Stimulated activated CD4-positive, alpha-beta T cell treated with anti-CD3 and anti-CD28 coated beads, Interleukin-1b, Interleukin-23, amount 100 ng/mL, for 48 hours (primary cell): Measurements from ENCODE around the gene ZNF335.

Source experiments
- DNase-seq: peaks from one replicate; pipeline ENCODE4 v3.0.0-alpha.2; 2020

ZNF335 gene

DNA sequence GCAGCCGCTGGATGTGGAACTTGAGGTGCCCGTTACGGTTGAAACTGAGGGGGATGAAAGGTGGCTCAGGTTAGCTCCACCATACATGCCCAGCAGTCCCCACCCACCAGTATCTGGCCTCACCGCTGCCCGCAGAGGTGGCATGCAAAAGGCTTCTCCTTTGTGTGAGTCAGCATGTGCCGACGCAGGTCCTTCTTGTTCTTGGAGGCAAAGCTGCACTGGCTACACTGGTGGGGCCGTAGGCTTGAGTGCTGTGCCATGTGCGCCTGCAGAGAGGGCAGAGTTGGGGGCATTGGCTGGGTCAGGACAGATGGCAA, 21.7 kb downstream of the ZNF335 start:
- no peak for DNase-seq

DNA sequence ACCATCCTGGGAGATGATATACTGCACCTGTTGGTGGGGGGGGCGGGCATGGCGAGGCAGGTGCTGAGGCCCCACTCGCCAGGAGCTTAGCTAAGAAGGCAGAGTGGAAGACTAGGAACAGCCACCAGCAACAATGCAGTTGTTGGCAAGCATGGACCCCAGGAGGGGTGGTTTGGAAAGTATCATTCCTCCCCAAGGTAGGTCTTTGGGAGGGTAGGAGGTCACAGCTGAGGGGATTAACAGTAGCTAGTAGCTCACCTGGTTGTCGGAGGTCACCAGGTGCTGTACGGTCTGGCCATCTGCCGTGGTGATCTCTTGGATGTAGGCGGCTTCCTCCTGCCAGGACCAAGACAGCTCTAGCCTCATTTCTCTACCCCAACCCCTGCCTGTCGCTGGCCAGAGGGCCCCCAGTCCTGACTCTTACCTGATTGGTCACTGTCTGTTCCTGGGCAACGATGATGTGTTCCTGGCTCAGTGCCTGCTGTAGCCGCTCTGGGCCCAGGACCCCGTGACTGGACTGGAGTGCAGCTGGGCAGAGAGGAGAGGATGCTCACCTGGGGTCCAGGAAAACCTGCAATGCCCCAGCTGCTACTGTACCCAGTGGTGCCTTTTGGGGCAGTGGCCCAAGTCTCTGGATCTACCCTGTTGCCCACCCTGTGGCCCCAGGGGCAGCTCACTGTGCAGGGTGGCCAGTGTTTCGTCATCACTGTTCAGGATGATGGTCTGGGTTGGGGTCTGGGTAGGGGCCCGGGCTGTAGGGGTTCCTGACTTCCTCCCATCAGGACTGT, 22.3 kb downstream of the ZNF335 start:
- no peak for DNase-seq

- DNase-seq: no peak
These were observed 23.1 kb downstream of the ZNF335 start for GRCh38 chr20:45948742-45949541.

GRCh38 chr20:45948261-45948733, 23.7 kb downstream of the ZNF335 start:
- DNase-seq: no peak

- no peak for DNase-seq
These were observed 24.7 kb downstream of the ZNF335 start for GRCh38 chr20:45947110-45947866.

DNA sequence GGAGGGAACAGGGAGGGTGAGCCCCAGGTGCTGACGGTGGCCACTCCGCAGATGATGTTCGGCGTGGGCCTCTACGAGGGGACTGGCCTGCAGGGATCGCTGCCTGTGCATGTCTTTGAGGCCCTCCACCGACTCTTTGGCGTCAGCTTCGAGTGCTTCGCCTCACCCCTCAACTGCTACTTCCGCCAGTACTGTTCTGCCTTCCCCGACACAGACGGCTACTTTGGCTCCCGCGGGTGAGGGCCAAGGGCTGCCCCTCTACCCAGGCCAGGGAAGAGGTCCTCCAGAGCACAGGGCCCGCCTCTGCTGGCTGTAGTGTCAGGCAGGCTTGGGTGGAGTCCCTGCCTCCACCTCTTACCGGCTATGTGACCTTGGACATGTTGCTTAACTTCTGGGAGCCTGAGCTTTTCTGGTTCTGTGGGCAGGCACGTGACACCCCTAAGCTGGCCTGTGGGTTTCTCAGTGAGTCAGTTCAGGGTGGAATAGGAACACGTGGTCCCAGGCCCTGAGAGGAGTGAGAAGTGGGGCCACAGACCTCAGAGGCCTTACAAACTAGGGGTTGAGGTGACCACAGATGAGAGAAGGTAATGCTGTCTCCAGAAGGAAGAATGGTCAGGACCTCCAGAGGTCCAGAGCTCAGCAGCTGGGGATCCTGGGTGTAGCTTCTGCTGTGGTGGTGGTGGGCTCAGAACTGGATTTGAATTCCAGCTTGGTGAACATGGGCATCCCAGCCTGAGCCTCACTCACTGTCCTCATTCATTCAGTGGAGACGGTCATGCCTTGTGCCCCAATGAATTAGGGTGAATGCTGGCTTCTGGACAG, 25.6 kb downstream of the ZNF335 start:
- DNase-seq: no peak

DNA sequence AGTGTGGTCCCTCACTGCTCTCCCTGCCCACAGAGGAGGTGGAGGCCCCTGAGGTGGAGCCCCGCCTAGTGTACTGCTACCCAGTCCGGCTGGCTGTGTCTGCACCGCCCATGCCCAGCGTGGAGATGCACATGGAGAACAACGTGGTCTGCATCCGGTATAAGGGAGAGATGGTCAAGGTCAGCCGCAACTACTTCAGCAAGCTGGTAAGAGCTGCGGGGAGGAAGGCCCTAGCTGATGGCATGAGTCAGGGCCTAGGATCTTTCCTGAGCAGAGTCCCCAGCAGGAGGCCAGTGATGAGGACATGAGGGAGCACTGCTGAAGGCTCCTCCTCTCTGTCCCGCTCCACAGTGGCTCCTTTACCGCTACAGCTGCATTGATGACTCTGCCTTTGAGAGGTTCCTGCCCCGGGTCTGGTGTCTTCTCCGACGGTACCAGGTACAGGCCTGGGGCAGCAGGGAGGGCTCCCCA, 26.3 kb downstream of the ZNF335 start:
- no peak for DNase-seq

DNA sequence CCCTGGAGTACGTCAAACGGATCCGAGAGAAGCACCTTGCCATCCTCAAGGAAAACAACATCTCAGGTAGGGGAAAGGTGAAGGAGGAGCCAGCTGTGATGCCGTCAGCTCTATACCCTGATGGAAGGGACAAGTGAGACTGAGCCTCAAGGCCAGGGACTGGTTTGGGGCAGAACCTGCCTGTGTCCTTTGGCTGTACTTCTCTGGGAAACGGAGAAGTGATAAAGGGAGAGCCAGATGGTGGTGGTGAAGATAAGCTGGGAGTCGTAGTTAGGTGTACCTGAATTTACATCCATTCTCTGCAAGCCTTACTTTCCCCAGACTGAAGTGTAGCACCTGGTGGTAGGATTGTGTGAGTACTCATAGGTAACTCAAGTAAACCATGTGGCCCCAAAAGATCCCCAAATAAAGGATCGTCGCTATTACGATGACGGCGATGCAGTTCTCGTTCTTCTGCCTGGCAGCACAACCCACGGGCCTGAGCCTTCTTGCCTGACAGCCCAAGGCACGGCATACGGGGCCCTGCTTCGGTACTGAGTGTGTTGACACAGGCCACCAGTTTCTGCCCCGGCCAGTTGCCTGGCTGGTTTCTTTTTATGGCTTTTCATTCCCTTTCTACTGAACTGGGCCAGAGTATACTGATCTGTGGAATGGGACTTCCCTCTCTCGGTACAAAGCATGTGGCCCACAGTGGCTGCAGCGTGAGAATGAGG, 26.9 kb downstream of the ZNF335 start:
- DNase-seq: no peak

- DNase-seq: no peak
These were observed 27.6 kb downstream of the ZNF335 start for GRCh38 chr20:45944151-45944964.

GRCh38 chr20:45943613-45944012, 28.4 kb downstream of the ZNF335 start:
- no peak for DNase-seq

DNA sequence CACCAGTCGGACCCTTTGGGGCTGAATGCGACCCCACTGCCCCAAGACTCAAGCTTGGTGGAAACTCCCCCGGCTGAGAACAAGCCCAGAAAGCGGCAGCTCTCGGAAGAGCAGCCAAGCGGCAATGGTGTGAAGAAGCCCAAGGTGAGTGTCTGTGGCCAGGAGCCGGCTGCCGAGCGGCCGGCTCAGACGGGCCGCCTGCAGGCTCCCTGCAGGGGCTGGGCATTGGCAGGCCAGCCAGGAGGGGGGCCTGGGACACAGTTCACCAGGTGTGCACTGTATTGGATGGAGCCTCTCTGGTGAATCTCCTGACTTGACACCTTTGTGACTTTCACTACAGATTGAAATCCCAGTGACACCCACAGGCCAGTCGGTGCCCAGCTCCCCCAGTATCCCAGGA, 31.5 kb downstream of the ZNF335 start:
- no peak for DNase-seq

- no peak for DNase-seq
These were observed 31.9 kb downstream of the ZNF335 start for GRCh38 chr20:45940053-45940452.

- DNase-seq: no peak
These were observed 33.1 kb downstream of the ZNF335 start for GRCh38 chr20:45938727-45939438.

DNA sequence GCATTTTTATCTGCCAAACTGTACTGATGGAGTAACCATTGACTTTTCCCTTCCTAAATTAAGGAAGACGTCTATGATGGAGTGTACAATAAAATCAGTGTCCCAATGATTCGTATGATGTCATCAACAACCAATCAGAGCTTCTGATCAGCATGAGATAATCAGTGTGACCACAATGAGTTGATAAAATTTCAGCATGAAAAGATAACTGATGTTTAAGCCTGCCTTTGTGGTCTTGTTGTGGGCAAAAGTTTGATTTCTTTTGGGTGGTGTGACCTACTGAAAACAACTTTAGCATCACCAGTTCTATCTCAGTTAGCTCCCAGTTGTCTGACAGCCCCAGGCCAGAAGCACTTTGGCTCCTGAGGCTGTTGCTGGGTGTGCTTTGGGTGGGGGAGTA, 34.2 kb downstream of the ZNF335 start:
- DNase-seq: no peak

- DNase-seq: no peak
These were observed 36.5 kb downstream of the ZNF335 start for GRCh38 chr20:45935416-45936046.

GRCh38 chr20:45934586-45935415, 37.2 kb downstream of the ZNF335 start, which contains the start of gene PCIF1:
Gene PCIF1 (plus strand): TSS chr20:45934683. CDS start chr20:45939000, 4,317 bp downstream.
- peak; percentile 98 for DNase-seq

- DNase-seq: peak; percentile 37
These were observed 37.9 kb downstream of the ZNF335 start for GRCh38 chr20:45934046-45934585.
